ENCODE measurements around the gene TMEM147. TPM values are rescaled to one million over a fixed set of nuclear protein-coding genes. Genes with fewer than 3 reads are reported as not detected.

TMEM147 gene
- total and polyA plus RNA-seq, 4 donors, result 18.1 to 97.4 (median 44.7) TPM

DNA sequence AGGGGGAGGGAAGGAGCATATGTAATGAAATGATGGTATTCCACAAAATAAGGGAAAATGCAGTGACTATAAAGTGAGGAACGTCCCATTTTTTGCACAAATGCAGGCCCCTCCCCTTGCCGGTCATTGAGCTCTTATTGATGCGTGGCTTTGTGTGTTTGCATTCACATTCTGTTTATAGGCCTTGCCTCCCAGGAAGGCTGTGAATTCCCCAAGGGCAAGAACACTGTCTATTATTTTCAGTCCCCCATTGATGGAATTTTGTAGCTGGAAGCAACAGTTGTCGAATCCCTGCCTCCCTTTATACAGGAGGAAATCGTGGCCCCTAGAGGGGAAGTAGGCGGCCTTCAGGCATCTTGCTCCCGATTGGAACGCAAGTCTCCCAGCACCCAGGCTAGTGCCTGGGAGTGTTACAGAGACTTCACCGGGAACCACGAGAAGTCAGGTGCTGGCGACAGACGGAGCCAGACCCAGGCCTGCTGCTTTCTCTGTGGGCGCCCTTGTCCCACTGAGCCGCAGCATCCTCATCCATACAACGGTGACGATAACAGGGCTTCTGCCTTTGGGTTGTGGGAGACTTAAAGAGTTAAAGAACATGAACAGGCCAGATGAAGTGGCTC is 24.2 kb upstream of the TMEM147 start:
- WGBS, result 76% methylated on average over 16 of the region's 16 CpGs
- no peak overlapping the region for H3K4me3 ChIP-seq (ENCODE audit: low read depth in 1 of 3, low read length in 3 of 3)

DNA sequence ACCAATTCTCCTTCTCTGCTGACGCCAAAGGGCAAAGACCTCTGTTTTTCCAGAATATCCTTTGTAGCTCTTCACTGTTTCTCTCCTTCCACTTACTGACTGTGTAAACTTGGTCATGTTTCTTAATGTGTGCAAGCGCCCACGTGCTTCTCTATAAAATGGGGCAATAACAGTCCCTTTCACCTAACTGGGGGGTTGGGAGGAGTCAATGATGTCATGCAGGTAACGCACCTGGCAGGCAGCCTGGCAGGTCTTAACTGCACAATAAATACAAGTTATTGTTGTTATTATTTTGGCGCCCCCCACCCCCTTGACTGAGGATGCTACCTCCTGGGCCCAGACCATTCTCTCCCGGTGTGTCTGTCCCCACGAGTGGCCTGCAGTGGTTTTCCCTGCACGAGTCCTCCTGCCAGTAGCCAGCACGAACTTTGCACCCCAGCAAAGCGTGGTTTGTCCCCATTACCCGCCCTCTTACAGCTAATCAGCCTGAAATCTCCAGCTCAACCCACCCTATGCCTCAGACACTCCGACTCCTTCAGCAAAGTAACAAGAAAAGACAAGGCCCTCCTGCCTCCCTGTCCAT is 22.6 kb upstream of the TMEM147 start:
- no peaks in the 10 kb centered on the region for H3K4me1 ChIP-seq (ENCODE audit: control insufficient read depth in 4 of 4, insufficient read depth in 4 of 4, low read length in 3 of 4)
- H3K9ac ChIP-seq (ENCODE audit: low read depth in 1 of 2, low read length in 2 of 2), result no peak overlapping the region
- H3K36me3 ChIP-seq (ENCODE audit: control insufficient read depth in 4 of 4, insufficient read depth in 3 of 4, low read depth in 1 of 4, low read length in 3 of 4), result no peaks in the 10 kb centered on the region
- H3K27ac ChIP-seq (ENCODE audit: low read depth in 1 of 2, low read length in 2 of 2), result no peak overlapping the region
- H3K4me3 ChIP-seq (ENCODE audit: low read depth in 1 of 3, low read length in 3 of 3), result no peak overlapping the region
- WGBS, result 73% methylated on average over 12 of the region's 12 CpGs
- H3K9me3 ChIP-seq (ENCODE audit: control insufficient read depth in 4 of 4, low read length in 3 of 4), result no peaks in the 10 kb centered on the region
- TF ChIP-seq FOXA1 (IDR thresholded peaks at IDR 0.05), result no peak
- TF ChIP-seq, protein P1, sequence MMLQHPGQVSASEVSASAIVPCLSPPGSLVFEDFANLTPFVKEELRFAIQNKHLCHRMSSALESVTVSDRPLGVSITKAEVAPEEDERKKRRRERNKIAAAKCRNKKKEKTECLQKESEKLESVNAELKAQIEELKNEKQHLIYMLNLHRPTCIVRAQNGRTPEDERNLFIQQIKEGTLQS (IDR thresholded peaks at IDR 0.05), result no peak
- TF ChIP-seq, protein P2, sequence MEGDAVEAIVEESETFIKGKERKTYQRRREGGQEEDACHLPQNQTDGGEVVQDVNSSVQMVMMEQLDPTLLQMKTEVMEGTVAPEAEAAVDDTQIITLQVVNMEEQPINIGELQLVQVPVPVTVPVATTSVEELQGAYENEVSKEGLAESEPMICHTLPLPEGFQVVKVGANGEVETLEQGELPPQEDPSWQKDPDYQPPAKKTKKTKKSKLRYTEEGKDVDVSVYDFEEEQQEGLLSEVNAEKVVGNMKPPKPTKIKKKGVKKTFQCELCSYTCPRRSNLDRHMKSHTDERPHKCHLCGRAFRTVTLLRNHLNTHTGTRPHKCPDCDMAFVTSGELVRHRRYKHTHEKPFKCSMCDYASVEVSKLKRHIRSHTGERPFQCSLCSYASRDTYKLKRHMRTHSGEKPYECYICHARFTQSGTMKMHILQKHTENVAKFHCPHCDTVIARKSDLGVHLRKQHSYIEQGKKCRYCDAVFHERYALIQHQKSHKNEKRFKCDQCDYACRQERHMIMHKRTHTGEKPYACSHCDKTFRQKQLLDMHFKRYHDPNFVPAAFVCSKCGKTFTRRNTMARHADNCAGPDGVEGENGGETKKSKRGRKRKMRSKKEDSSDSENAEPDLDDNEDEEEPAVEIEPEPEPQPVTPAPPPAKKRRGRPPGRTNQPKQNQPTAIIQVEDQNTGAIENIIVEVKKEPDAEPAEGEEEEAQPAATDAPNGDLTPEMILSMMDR (IDR thresholded peaks at IDR 0.05; ENCODE audit: low read depth, low read length, missing input control), result no peak
- TF ChIP-seq NR2F2 (IDR thresholded peaks at IDR 0.05), result no peak
- no peak for TF ChIP-seq TAF1 (conservative IDR thresholded peaks at IDR 0.05)
- no peak for TF ChIP-seq RAD21 (IDR thresholded peaks at IDR 0.05)
- TF ChIP-seq, protein P3, sequence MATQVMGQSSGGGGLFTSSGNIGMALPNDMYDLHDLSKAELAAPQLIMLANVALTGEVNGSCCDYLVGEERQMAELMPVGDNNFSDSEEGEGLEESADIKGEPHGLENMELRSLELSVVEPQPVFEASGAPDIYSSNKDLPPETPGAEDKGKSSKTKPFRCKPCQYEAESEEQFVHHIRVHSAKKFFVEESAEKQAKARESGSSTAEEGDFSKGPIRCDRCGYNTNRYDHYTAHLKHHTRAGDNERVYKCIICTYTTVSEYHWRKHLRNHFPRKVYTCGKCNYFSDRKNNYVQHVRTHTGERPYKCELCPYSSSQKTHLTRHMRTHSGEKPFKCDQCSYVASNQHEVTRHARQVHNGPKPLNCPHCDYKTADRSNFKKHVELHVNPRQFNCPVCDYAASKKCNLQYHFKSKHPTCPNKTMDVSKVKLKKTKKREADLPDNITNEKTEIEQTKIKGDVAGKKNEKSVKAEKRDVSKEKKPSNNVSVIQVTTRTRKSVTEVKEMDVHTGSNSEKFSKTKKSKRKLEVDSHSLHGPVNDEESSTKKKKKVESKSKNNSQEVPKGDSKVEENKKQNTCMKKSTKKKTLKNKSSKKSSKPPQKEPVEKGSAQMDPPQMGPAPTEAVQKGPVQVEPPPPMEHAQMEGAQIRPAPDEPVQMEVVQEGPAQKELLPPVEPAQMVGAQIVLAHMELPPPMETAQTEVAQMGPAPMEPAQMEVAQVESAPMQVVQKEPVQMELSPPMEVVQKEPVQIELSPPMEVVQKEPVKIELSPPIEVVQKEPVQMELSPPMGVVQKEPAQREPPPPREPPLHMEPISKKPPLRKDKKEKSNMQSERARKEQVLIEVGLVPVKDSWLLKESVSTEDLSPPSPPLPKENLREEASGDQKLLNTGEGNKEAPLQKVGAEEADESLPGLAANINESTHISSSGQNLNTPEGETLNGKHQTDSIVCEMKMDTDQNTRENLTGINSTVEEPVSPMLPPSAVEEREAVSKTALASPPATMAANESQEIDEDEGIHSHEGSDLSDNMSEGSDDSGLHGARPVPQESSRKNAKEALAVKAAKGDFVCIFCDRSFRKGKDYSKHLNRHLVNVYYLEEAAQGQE (IDR thresholded peaks at IDR 0.05), result no peak
- no peak for TF ChIP-seq SP1 (IDR thresholded peaks at IDR 0.05)
- TF ChIP-seq JUND (IDR thresholded peaks at IDR 0.05), result no peak
- TF ChIP-seq, protein P4, sequence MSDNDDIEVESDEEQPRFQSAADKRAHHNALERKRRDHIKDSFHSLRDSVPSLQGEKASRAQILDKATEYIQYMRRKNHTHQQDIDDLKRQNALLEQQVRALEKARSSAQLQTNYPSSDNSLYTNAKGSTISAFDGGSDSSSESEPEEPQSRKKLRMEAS (IDR thresholded peaks at IDR 0.05), result no peak
- TF ChIP-seq, protein P5, sequence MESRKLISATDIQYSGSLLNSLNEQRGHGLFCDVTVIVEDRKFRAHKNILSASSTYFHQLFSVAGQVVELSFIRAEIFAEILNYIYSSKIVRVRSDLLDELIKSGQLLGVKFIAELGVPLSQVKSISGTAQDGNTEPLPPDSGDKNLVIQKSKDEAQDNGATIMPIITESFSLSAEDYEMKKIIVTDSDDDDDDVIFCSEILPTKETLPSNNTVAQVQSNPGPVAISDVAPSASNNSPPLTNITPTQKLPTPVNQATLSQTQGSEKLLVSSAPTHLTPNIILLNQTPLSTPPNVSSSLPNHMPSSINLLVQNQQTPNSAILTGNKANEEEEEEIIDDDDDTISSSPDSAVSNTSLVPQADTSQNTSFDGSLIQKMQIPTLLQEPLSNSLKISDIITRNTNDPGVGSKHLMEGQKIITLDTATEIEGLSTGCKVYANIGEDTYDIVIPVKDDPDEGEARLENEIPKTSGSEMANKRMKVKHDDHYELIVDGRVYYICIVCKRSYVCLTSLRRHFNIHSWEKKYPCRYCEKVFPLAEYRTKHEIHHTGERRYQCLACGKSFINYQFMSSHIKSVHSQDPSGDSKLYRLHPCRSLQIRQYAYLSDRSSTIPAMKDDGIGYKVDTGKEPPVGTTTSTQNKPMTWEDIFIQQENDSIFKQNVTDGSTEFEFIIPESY (IDR thresholded peaks at IDR 0.05), result no peak
- no peak for TF ChIP-seq FOXA2 (IDR thresholded peaks at IDR 0.05)
- TF ChIP-seq HNF4A (conservative IDR thresholded peaks at IDR 0.05), result no peak
- no peak for TF ChIP-seq YY1 (IDR thresholded peaks at IDR 0.05)
- TF ChIP-seq RXRA (IDR thresholded peaks at IDR 0.05), result no peak
- TF ChIP-seq GABPA (IDR thresholded peaks at IDR 0.05 in 1 of 2, conservative IDR thresholded peaks at IDR 0.05 in 1 of 2), result no peak
- TF ChIP-seq EGR1 (IDR thresholded peaks at IDR 0.05; ENCODE audit: low read depth in 2 of 2), result no peak
- no peak for TF ChIP-seq HNF4G (IDR thresholded peaks at IDR 0.05)
- DNase-seq (ENCODE audit: low spot score), result no peak
- peaks cover 0 to 3% (median 0%) of the 10 kb centered on the region in 4 donors for H3K27me3 ChIP-seq (ENCODE audit: control insufficient read depth in 4 of 4, insufficient read depth in 4 of 4, low read length in 3 of 4)

More for the DNA sequence above, 24.2 kb upstream of the TMEM147 start:
- H3K27me3 ChIP-seq (ENCODE audit: control insufficient read depth in 4 of 4, insufficient read depth in 4 of 4, low read length in 3 of 4), result peaks cover 0 to 3% (median 0%) of the 10 kb centered on the region in 4 donors
- TF ChIP-seq, protein P5 (IDR thresholded peaks at IDR 0.05), result no peak
- TF ChIP-seq JUND (IDR thresholded peaks at IDR 0.05) (no peak), GABPA (IDR thresholded peaks at IDR 0.05 in 1 of 2, conservative IDR thresholded peaks at IDR 0.05 in 1 of 2) (no peak)
- no peaks in the 10 kb centered on the region for H3K9me3 ChIP-seq (ENCODE audit: control insufficient read depth in 4 of 4, low read length in 3 of 4)
- H3K27ac ChIP-seq (ENCODE audit: low read depth in 1 of 2, low read length in 2 of 2), result no peak overlapping the region
- H3K36me3 ChIP-seq (ENCODE audit: control insufficient read depth in 4 of 4, insufficient read depth in 3 of 4, low read depth in 1 of 4, low read length in 3 of 4), result no peaks in the 10 kb centered on the region
- H3K9ac ChIP-seq (ENCODE audit: low read depth in 1 of 2, low read length in 2 of 2), result no peak overlapping the region
- DNase-seq (ENCODE audit: low spot score), result no peak
- no peaks in the 10 kb centered on the region for H3K4me1 ChIP-seq (ENCODE audit: control insufficient read depth in 4 of 4, insufficient read depth in 4 of 4, low read length in 3 of 4)
